ENCODE data around the gene PROS1. TPM values are rescaled to one million over a fixed set of nuclear protein-coding genes. Genes with fewer than 3 reads are reported as not detected.

PROS1 gene
- total and polyA plus RNA-seq, 2 of the 8 experiments (the other 6 are each of a cell fraction or from before 2014, with no cell fraction given) = 0.65 to 2.5 TPM

DNA sequence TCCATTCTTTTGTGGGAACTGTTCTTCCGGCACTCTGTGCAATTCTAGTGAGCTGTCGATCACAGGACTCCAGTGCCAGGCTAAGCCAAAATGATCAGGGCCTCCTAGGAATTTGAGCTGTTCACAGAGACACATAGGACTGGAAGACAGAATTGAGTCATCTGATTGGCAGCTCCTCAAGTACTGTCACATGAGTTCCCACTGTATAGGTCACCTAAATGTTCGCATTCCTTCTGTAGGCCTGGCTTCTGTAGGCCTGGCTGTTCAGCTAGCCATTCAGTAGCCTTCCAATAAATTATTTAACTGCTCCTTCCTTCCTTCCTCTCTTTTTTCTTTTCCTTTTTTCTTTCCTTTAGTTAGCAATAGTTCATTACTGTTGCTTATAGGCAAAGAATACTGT, 4.3 kb downstream of the PROS1 start:
- Histone ChIP-seq H3K9ac (replicated peaks in 1 of 4; ENCODE audit: extremely low read depth in 1 of 4, low read depth in 3 of 4, low read length in 3 of 4) (no peak overlapping the region), H3K4me3 (ENCODE audit: extremely low read depth in 1 of 4, insufficient read depth in 2 of 4, low read depth in 3 of 4, low read length in 4 of 4) (no peak overlapping the region), H3K79me2 (ENCODE audit: control insufficient read depth in 1 of 2, insufficient read depth in 2 of 2, low read length in 2 of 2) (no peaks in the 10 kb centered on the region), H2BK20ac (ENCODE audit: low read length) (no peak overlapping the region), H4K8ac (ENCODE audit: extremely low read depth, insufficient read depth, low read length) (no peak overlapping the region), H3K27ac (ENCODE audit: low read depth, low read length) (no peak overlapping the region), H4K91ac (replicated peaks; ENCODE audit: insufficient read length, low read length) (no peak overlapping the region), H3K56ac (replicated peaks; ENCODE audit: insufficient read length, low read depth, low read length) (no peak overlapping the region), H4K5ac (ENCODE audit: insufficient read length, low read depth, low read length) (no peak overlapping the region), H3K79me1 (ENCODE audit: low read depth, low read length) (no peaks in the 10 kb centered on the region), H2AFZ (ENCODE audit: low read length) (no peak overlapping the region), H4K20me1 (replicated peaks in 1 of 2; ENCODE audit: control insufficient read depth in 1 of 2, insufficient read depth in 2 of 2, low read length in 2 of 2) (no peaks in the 10 kb centered on the region), H2BK5ac (ENCODE audit: low read depth, low read length) (no peak overlapping the region), H3K23me2 (ENCODE audit: low read depth, low read length) (peaks cover 10% of the 10 kb centered on the region), H3K18ac (ENCODE audit: extremely low read depth, low read length) (no peak overlapping the region), H3K23ac (ENCODE audit: insufficient read length) (no peak overlapping the region), H2AK5ac (ENCODE audit: low read depth, low read length) (no peak overlapping the region), H3K4ac (replicated peaks; ENCODE audit: insufficient read length, low read depth, low read length) (no peak overlapping the region), H3K27me3 (replicated peaks in 1 of 4; ENCODE audit: control insufficient read depth in 3 of 4, extremely low read depth in 1 of 4, insufficient read depth in 3 of 4, low read length in 3 of 4) (peaks cover 2 to 7% (median 4%) of the 10 kb centered on the region in 4 experiments; a peak in 5 of 7 replicates), H3K4me2 (ENCODE audit: insufficient read depth in 1 of 2, low read depth in 2 of 2, low read length in 2 of 2) (no peak overlapping the region), H3K14ac (ENCODE audit: insufficient read length) (no peak overlapping the region), H2BK120ac (replicated peaks; ENCODE audit: low read depth, low read length) (no peak overlapping the region), H2BK15ac (ENCODE audit: low read length) (no peak overlapping the region), H3K9me3 (ENCODE audit: insufficient read depth in 2 of 2, low read depth in 1 of 2, low read length in 1 of 2) (no peaks in the 10 kb centered on the region; a peak in 1 of 4 replicates), H3K36me3 (ENCODE audit: control insufficient read depth in 2 of 4, insufficient read depth in 4 of 4, low read length in 3 of 4) (no peaks in the 10 kb centered on the region), H2BK12ac (ENCODE audit: low read depth, low read length) (no peak overlapping the region), H3K4me1 (replicated peaks in 1 of 4; ENCODE audit: control insufficient read depth in 3 of 4, insufficient read depth in 4 of 4, low read length in 3 of 4) (no peaks in the 10 kb centered on the region; a peak in 1 of 7 replicates)
- no peak for FAIRE-seq
- DNase-seq (ENCODE audit: low read depth in 1 of 2, low spot score in 2 of 2) = no peak
- POLR2A ChIA-PET (ENCODE audit: partially characterized antibody) = no interaction called here
- CTCF ChIA-PET (ENCODE audit: partially characterized antibody) = no interaction called here
- WGBS, 2 experiments (ENCODE audit: extremely low coverage in 1 of 2, insufficient coverage in 1 of 2, insufficient read length in 1 of 2, insufficient replicate concordance in 2 of 2, low coverage in 1 of 2, low lambda C conversion rate in 2 of 2, missing lambda C conversion rate in 1 of 2) = 63% methylated on average over 3 of the region's 3 CpGs; no CpG with 5 or more reads in 1 of the 2 experiments
- no peak for TF ChIP-seq TAF7 (optimal IDR thresholded peaks at IDR 0.05; ENCODE audit: borderline replicate concordance, low read depth, low read length)
- TF ChIP-seq GABPA (IDR thresholded peaks at IDR 0.05; ENCODE audit: borderline replicate concordance, insufficient read depth, low read length) = no peak
- no peak for TF ChIP-seq SP4 (IDR thresholded peaks at IDR 0.05; ENCODE audit: low read length)
- TF ChIP-seq EP300 (IDR thresholded peaks at IDR 0.05; ENCODE audit: borderline replicate concordance in 1 of 2, low read depth in 2 of 2, low read length in 2 of 2) = no peak
- no peak for TF ChIP-seq RAD21 (IDR thresholded peaks at IDR 0.05 in 1 of 2, conservative IDR thresholded peaks at IDR 0.05 in 1 of 2; ENCODE audit: low read depth in 2 of 2, low read length in 2 of 2)
- TF ChIP-seq CBX8 (IDR thresholded peaks at IDR 0.05; ENCODE audit: borderline replicate concordance, low read depth, low read length) = no peak
- TF ChIP-seq SP2 (IDR thresholded peaks at IDR 0.05; ENCODE audit: low read length) = no peak
- no peak for TF ChIP-seq BRCA1 (IDR thresholded peaks at IDR 0.05; ENCODE audit: low read depth, low read length)
